Mucosa of descending colon (tissue), 3 donors: ENCODE measurements around the gene ASTN2. TPM values are rescaled to one million over a fixed set of nuclear protein-coding genes. Genes with fewer than 3 reads are reported as not detected.

Experiments
- ATAC-seq: fragments of 200-7000 bp; cut with Tn5 transposase; one replicate; pipeline ENCODE4 v1.9.1; 2020; ENCODE audit warnings: mild to moderate bottlenecking, moderate library complexity
- DNase-seq, 3 donors: peaks; one replicate each; pipeline ENCODE4 v3.0.0-alpha.2; 2020
- H3K36me3 ChIP-seq: fragments of 200-600 bp; one replicate; pipeline ENCODE4 v1.8.0; 2021; ENCODE audit warnings: low read depth, mild to moderate bottlenecking
- H3K4me1 ChIP-seq: fragments of 200-600 bp; one replicate; pipeline ENCODE4 v1.8.0; 2021; ENCODE audit warnings: low read depth, mild to moderate bottlenecking
- H3K4me3 ChIP-seq: fragments of 200-600 bp; one replicate; pipeline ENCODE4 v1.8.0; 2021; ENCODE audit warnings: mild to moderate bottlenecking
- H3K9me3 ChIP-seq: fragments of 200-600 bp; one replicate; pipeline ENCODE4 v1.8.0; 2021; ENCODE audit warnings: mild to moderate bottlenecking
- CTCF ChIP-seq: fragments of 200-600 bp; IDR thresholded peaks from one replicate; pipeline ENCODE4 v1.8.0; 2022; ENCODE audit warnings: antibody characterized with exemption, mild to moderate bottlenecking
- intact Hi-C, 2 donors: fragments of 100-400 bp; cut with DNase I in 1 of 2; cut with micrococcal nuclease in 1 of 2; formaldehyde crosslinking; loops; one replicate each; pipeline versions ENCODE4 v1.11.0 to v1.11.1; 2022; cut with DNase I, micrococcal nuclease
- total RNA-seq, 3 donors: library from RNA; stranded (reverse); fragmentation: NEBNext Ultra II Directional in 2 of 3; extraction: Animal tissue kit (Norgen Biotek cat#: 25700) in 2 of 3; gene quantifications; one replicate each; pipeline versions ENCODE4 v1.2.1 to v1.2.4, GENCODE V29; 2021 to 2023
- donor health status: DM: no; HTN: no; CAD: no; lungs with moderate emphysema.
- donor health status: DM: no; HTN: no; CAD: no.
- donor health status: DM: no; HTN: yes; CAD: no.

Gene ASTN2
- total RNA-seq, 3 donors from 2014 or later: 3.5 to 6.1 (median 5.4) TPM

- intact Hi-C loops: no loop called here
- no peaks in the 10 kb centered on the region for H3K9me3 ChIP-seq
- no peaks in the 10 kb centered on the region for H3K4me1 ChIP-seq
- H3K4me3 ChIP-seq: no peak overlapping the region
- H3K36me3 ChIP-seq: no peaks in the 10 kb centered on the region
- ATAC-seq: no peak
- DNase-seq: no peak
- TF ChIP-seq CTCF: no peak
Measured at GRCh38 chr9:117121316-117121715, 293.5 kb downstream of the ASTN2 start.

- H3K36me3 ChIP-seq: no peaks in the 10 kb centered on the region
- intact Hi-C loops: no loop called here
- DNase-seq (no peak), ATAC-seq (no peak)
- H3K9me3 ChIP-seq: no peaks in the 10 kb centered on the region
- no peak overlapping the region for H3K4me3 ChIP-seq
- no peak for TF ChIP-seq CTCF
- no peaks in the 10 kb centered on the region for H3K4me1 ChIP-seq
Measured at GRCh38 chr9:117120061-117120460, 294.8 kb downstream of the ASTN2 start.

GRCh38 chr9:117116084-117116483 is 298.8 kb downstream of the ASTN2 start:
- intact Hi-C loops: no loop called here
- no peaks in the 10 kb centered on the region for H3K9me3 ChIP-seq
- TF ChIP-seq CTCF: no peak
- H3K36me3 ChIP-seq: no peaks in the 10 kb centered on the region
- H3K4me1 ChIP-seq: no peaks in the 10 kb centered on the region
- ATAC-seq (no peak), DNase-seq (no peak)
- H3K4me3 ChIP-seq: no peak overlapping the region

GRCh38 chr9:117114768-117115167 is 300.1 kb downstream of the ASTN2 start:
- Histone ChIP-seq H3K4me1 (no peaks in the 10 kb centered on the region), H3K36me3 (no peaks in the 10 kb centered on the region), H3K9me3 (no peaks in the 10 kb centered on the region), H3K4me3 (no peak overlapping the region)
- intact Hi-C loops: no loop called here
- no peak for ATAC-seq
- TF ChIP-seq CTCF: no peak
- DNase-seq: no peak

- ATAC-seq (no peak), DNase-seq (no peak)
- no peaks in the 10 kb centered on the region for H3K36me3 ChIP-seq
- no peak for TF ChIP-seq CTCF
- H3K4me1 ChIP-seq: no peaks in the 10 kb centered on the region
- no peaks in the 10 kb centered on the region for H3K9me3 ChIP-seq
- H3K4me3 ChIP-seq: no peak overlapping the region
- intact Hi-C loops: no loop called here
Measured at GRCh38 chr9:117104716-117105495, 310.0 kb downstream of the ASTN2 start.

GRCh38 chr9:117104206-117104605 is 310.7 kb downstream of the ASTN2 start:
- Histone ChIP-seq H3K4me1 (no peaks in the 10 kb centered on the region), H3K9me3 (no peaks in the 10 kb centered on the region), H3K36me3 (no peaks in the 10 kb centered on the region), H3K4me3 (no peak overlapping the region)
- ATAC-seq (no peak), DNase-seq (no peak)
- intact Hi-C loops: no loop called here
- TF ChIP-seq CTCF: no peak
